Measurements from ENCODE around the gene ANKRD34B.

GRCh38 chr5:80597500-80597899 is 27.4 kb upstream of the ANKRD34B start:
- TF ChIP-seq CTCF (IDR thresholded peaks at IDR 0.05; ENCODE audit: borderline replicate concordance, extremely low read depth, low read length, poor library complexity, severe bottlenecking) (no peak), EZH2 (IDR thresholded peaks at IDR 0.05; ENCODE audit: borderline replicate concordance, low read depth, low read length, severe bottlenecking) (no peak)

All from DND-41 (cell line).